PC-3 (cell line): Measurements from ENCODE around the gene ANKS6. TPM values are rescaled to one million over a fixed set of nuclear protein-coding genes. Genes with fewer than 3 reads are reported as not detected.

Experiments
- ATAC-seq: fragments of 200-7000 bp; cut with Tn5 transposase; 2 replicates; pipeline ENCODE4 v1.9.1; 2020; ENCODE audit warnings: mild to moderate bottlenecking, moderate library complexity
- BruUV-seq: library from RNA; stranded (reverse); fragments of 400-500 nt; replicated peaks from 2 replicates; lab custom pipeline; 2021; lab: Mats Ljungman, UMichigan
- CTCF ChIA-PET: fragments of 300-600 bp; sonication (Branson Sonifier 250); formaldehyde crosslinking; loops from one replicate; lab custom pipeline; 2022; ENCODE audit warnings: antibody characterized with exemption; lab: Charles Lee
- POLR2A ChIA-PET: fragments of 300-600 bp; sonication (Branson Sonifier 250); formaldehyde crosslinking; loops from one replicate; lab custom pipeline; 2022; ENCODE audit warnings: antibody characterized with exemption; ENCODE audit not compliant: unreplicated experiment; lab: Charles Lee
- DNase-seq: peaks from one replicate; pipeline ENCODE4 v3.0.0-alpha.2; 2015
- H2AFZ ChIP-seq: fragments of 300-600 bp; sonication (generic); 2 replicates; pipeline ENCODE4 v1.6.0; 2016; ENCODE audit warnings: antibody characterized with exemption, low read length
- H3F3A ChIP-seq: fragments of 300-600 bp; sonication (generic); one replicate; pipeline ENCODE4 v1.6.0; 2017; ENCODE audit warnings: antibody characterized with exemption, low read length, control low read depth, mild to moderate bottlenecking; ENCODE audit not compliant: unreplicated experiment
- H3K27ac ChIP-seq: fragments of 300-600 bp; sonication (generic); 2 replicates; pipeline ENCODE4 v1.5.1; 2016; ENCODE audit warnings: mild to moderate bottlenecking, low read length
- H3K27me3 ChIP-seq: fragments of 300-600 bp; sonication (generic); 2 replicates; pipeline ENCODE4 v1.6.1; 2016; ENCODE audit warnings: low read length, mixed read lengths
- H3K36me3 ChIP-seq: fragments of 300-600 bp; sonication (generic); 2 replicates; pipeline ENCODE4 v1.6.1; 2016; ENCODE audit warnings: low read depth, mixed run types, low read length, mixed read lengths
- H3K4me1 ChIP-seq: fragments of 300-600 bp; sonication (generic); 2 replicates; pipeline ENCODE4 v1.5.1; 2016; ENCODE audit warnings: low read length; ENCODE audit not compliant: insufficient read depth
- H3K4me2 ChIP-seq: fragments of 300-600 bp; sonication (generic); 2 replicates; pipeline ENCODE4 v1.6.0; 2016; ENCODE audit warnings: low read length
- H3K4me3 ChIP-seq: fragments of 300-600 bp; sonication (generic); 2 replicates; pipeline ENCODE4 v1.5.1; 2016; ENCODE audit warnings: mild to moderate bottlenecking, low read length, mixed read lengths
- H3K79me2 ChIP-seq: fragments of 300-600 bp; sonication (generic); 2 replicates; pipeline ENCODE4 v1.6.1; 2017; ENCODE audit warnings: low read length, mixed read lengths
- H3K9ac ChIP-seq: fragments of 300-600 bp; sonication (generic); 2 replicates; pipeline ENCODE4 v1.6.0; 2016; ENCODE audit warnings: mild to moderate bottlenecking, low read length
- H3K9me2 ChIP-seq: fragments of 300-600 bp; sonication (generic); replicated peaks from 2 replicates; pipeline ENCODE4 v1.6.1; 2016; ENCODE audit warnings: mixed run types, low read length, mixed read lengths
- H3K9me3 ChIP-seq: fragments of 300-600 bp; sonication (generic); 2 replicates; pipeline ENCODE4 v1.6.1; 2016; ENCODE audit warnings: low read length, mixed read lengths
- H4K20me1 ChIP-seq: fragments of 300-600 bp; sonication (generic); 2 replicates; pipeline ENCODE4 v1.6.1; 2016; ENCODE audit warnings: low read length, mixed read lengths
- CTCF ChIP-seq: fragments of 300-600 bp; sonication (generic); conservative IDR thresholded peaks from 2 replicates; pipeline ENCODE4 v1.5.1; 2017; ENCODE audit warnings: antibody characterized with exemption, low read depth, mild to moderate bottlenecking, low read length
- EZH2 ChIP-seq: fragments of 300-600 bp; sonication (generic); IDR thresholded peaks from one replicate; pipeline ENCODE4 v1.6.1; 2017; ENCODE audit warnings: antibody characterized with exemption, mild to moderate bottlenecking, low read length; ENCODE audit not compliant: unreplicated experiment
- EZH2phosphoT487 ChIP-seq: fragments of 300-600 bp; sonication (generic); IDR thresholded peaks from 2 replicates; pipeline ENCODE4 v1.6.1; 2018; ENCODE audit warnings: mild to moderate bottlenecking, antibody characterized with exemption, low read length, borderline replicate concordance
- intact Hi-C: fragments of 100-400 bp; cut with micrococcal nuclease; formaldehyde crosslinking; loops from 2 replicates; pipeline ENCODE4 v1.9.0; 2023
- total RNA-seq: library from RNA; depleted of rRNA; stranded (reverse); fragments of >200 nt; gene quantifications from 2 replicates; pipeline ENCODE4 v1.2.3, GENCODE V29; 2014

The ANKS6 gene
- total RNA-seq, 1 experiment from 2014 or later = 39.7 TPM

- Histone ChIP-seq H3K27me3 (no peaks in the 10 kb centered on the region), H3K4me3 (no peak overlapping the region), H4K20me1 (no peaks in the 10 kb centered on the region), H3K9me3 (no peaks in the 10 kb centered on the region), H3K36me3 (no peaks in the 10 kb centered on the region), H3F3A (peaks cover 3% of the 10 kb centered on the region), H3K9me2 (no peaks in the 10 kb centered on the region), H3K9ac (no peak overlapping the region), H3K79me2 (no peaks in the 10 kb centered on the region), H3K4me1 (peaks cover 25% of the 10 kb centered on the region), H3K4me2 (0 out of 2 replicates have a peak overlapping the region, but pooled peaks have one; percentile 42), H2AFZ (no peak overlapping the region), H3K27ac (0 out of 2 replicates have a peak overlapping the region, but pooled peaks have one; percentile 19)
- BruUV-seq = no TSS peak
- TF ChIP-seq EZH2 (no peak), CTCF (no peak), EZH2phosphoT487 (no peak)
- no peak for DNase-seq
- CTCF ChIA-PET = no interaction called here
- POLR2A ChIA-PET = no interaction called here
- ATAC-seq = no peak
- intact Hi-C loops = no loop called here
Measured at GRCh38 chr9:98801561-98801960, 5.2 kb upstream of the ANKS6 start.

- no peak for DNase-seq
- H3K27ac ChIP-seq = no peak overlapping the region
- no peak overlapping the region for H3K4me3 ChIP-seq
- intact Hi-C loops = no loop called here
- no peak for ATAC-seq
- peaks cover 5% of the 10 kb centered on the region; the same call in 1 of the 2 replicates for H4K20me1 ChIP-seq
- no peak for TF ChIP-seq CTCF
- TF ChIP-seq EZH2 = no peak
- no peak for TF ChIP-seq EZH2phosphoT487
- H3K36me3 ChIP-seq = no peaks in the 10 kb centered on the region
- peaks cover 3% of the 10 kb centered on the region for H3F3A ChIP-seq
- H3K9me2 ChIP-seq = no peaks in the 10 kb centered on the region
- CTCF ChIA-PET = no interaction called here
- no peak overlapping the region for H2AFZ ChIP-seq
- H3K4me2 ChIP-seq = no peak overlapping the region
- H3K27me3 ChIP-seq = no peaks in the 10 kb centered on the region
- H3K9me3 ChIP-seq = no peaks in the 10 kb centered on the region
- BruUV-seq = no TSS peak
- POLR2A ChIA-PET = no interaction called here
- H3K4me1 ChIP-seq = peaks cover 24% of the 10 kb centered on the region
- peaks cover 21% of the 10 kb centered on the region for H3K79me2 ChIP-seq
- no peak overlapping the region for H3K9ac ChIP-seq
Measured at GRCh38 chr9:98798254-98798653, 1.9 kb upstream of the ANKS6 start.

- Histone ChIP-seq H3K36me3 (no peaks in the 10 kb centered on the region), H3K79me2 (peaks cover 26% of the 10 kb centered on the region), H3K9me2 (no peaks in the 10 kb centered on the region), H3K9me3 (no peaks in the 10 kb centered on the region), H3K4me2 (no peak overlapping the region), H3K9ac (no peak overlapping the region), H3K4me1 (peaks cover 22% of the 10 kb centered on the region), H3F3A (peaks cover 3% of the 10 kb centered on the region), H2AFZ (no peak overlapping the region), H4K20me1 (peaks cover 5% of the 10 kb centered on the region; the same call in 1 of the 2 replicates), H3K27ac (no peak overlapping the region), H3K4me3 (no peak overlapping the region), H3K27me3 (no peaks in the 10 kb centered on the region)
- no peak for ATAC-seq
- TF ChIP-seq CTCF (no peak), EZH2 (no peak), EZH2phosphoT487 (no peak)
- intact Hi-C loops = no loop called here
- BruUV-seq = no TSS peak
- POLR2A ChIA-PET = no interaction called here
- CTCF ChIA-PET = interaction anchor here (0.6 kb wide), 1 partner anchor 875 kb away, joined by 7 read pairs; no protein-coding TSS in a partner anchor
- DNase-seq = no peak
Measured at GRCh38 chr9:98797491-98797890, 1.1 kb upstream of the ANKS6 start.
